Measurements from ENCODE around the gene DNM3.
"Not testable (repeated sequence)": the region's sequence is repeated elsewhere in the genome, so short reads cannot be mapped to it uniquely, and the experiment has no call there.

The DNM3 gene

GRCh38 chr1:171841050-171841910, at the start of gene DNM3:
DNM3 (plus strand) TSS chr1:171841498; CDS start chr1:171841657, 159 bp downstream.
- DNase-seq = no peak

GRCh38 chr1:171792656-171793369, 48.5 kb upstream of the DNM3 start:
- no peak for DNase-seq

GRCh38 chr1:171793636-171794035, 47.7 kb upstream of the DNM3 start:
- no peak for DNase-seq

GRCh38 chr1:171794085-171794484, 47.2 kb upstream of the DNM3 start:
- no peak for DNase-seq

GRCh38 chr1:171796592-171796991, 44.7 kb upstream of the DNM3 start:
- DNase-seq = no peak

GRCh38 chr1:171798311-171798710, 43.0 kb upstream of the DNM3 start:
- no peak for DNase-seq

GRCh38 chr1:171798765-171799164, 42.5 kb upstream of the DNM3 start:
- DNase-seq = no peak

- DNase-seq = no peak
Measured at GRCh38 chr1:171799166-171799565, 42.1 kb upstream of the DNM3 start.

- DNase-seq = not testable (repeated sequence)
Measured at GRCh38 chr1:171799698-171800097, 41.6 kb upstream of the DNM3 start.

GRCh38 chr1:171800342-171800741, 41.0 kb upstream of the DNM3 start:
- DNase-seq = no peak

- DNase-seq = no peak
Measured at GRCh38 chr1:171800851-171801250, 40.4 kb upstream of the DNM3 start.

GRCh38 chr1:171801487-171801891, 39.8 kb upstream of the DNM3 start:
- DNase-seq = peak; percentile 0

- no peak for DNase-seq
Measured at GRCh38 chr1:171802207-171802606, 39.1 kb upstream of the DNM3 start.

GRCh38 chr1:171803045-171803444, 38.3 kb upstream of the DNM3 start:
- DNase-seq = no peak

- DNase-seq = no peak
Measured at GRCh38 chr1:171803461-171804022, 37.8 kb upstream of the DNM3 start.

GRCh38 chr1:171805395-171806115, 35.7 kb upstream of the DNM3 start:
- DNase-seq = no peak

- DNase-seq = no peak
Measured at GRCh38 chr1:171807556-171807955, 33.7 kb upstream of the DNM3 start.

GRCh38 chr1:171809834-171810233, 31.5 kb upstream of the DNM3 start:
- no peak for DNase-seq

GRCh38 chr1:171811672-171812071, 29.6 kb upstream of the DNM3 start:
- no peak for DNase-seq

- no peak for DNase-seq
Measured at GRCh38 chr1:171814692-171815091, 26.6 kb upstream of the DNM3 start.

GRCh38 chr1:171816300-171816901, 24.9 kb upstream of the DNM3 start:
- DNase-seq = no peak

GRCh38 chr1:171817511-171818265, 23.6 kb upstream of the DNM3 start:
- no peak for DNase-seq
